Measurements from ENCODE around the gene VWA8.

Gene VWA8

GRCh38 chr13:41742917-41743552, 217.9 kb downstream of the VWA8 start:
- Histone ChIP-seq H3K27me3 (ENCODE audit: insufficient read depth, low read depth, severe bottlenecking) (no peaks in the 10 kb centered on the region), H3K4me3 (ENCODE audit: low read depth, low read length) (no peak overlapping the region), H3K36me3 (no peaks in the 10 kb centered on the region), H3K9me3 (ENCODE audit: severe bottlenecking) (no peaks in the 10 kb centered on the region), H3K27ac (no peak overlapping the region)
- TF ChIP-seq CTCF (IDR thresholded peaks at IDR 0.05; ENCODE audit: low read depth, low read length) = no peak
- DNase-seq = no peak

- DNase-seq = no peak
- Histone ChIP-seq H3K36me3 (no peaks in the 10 kb centered on the region), H3K27ac (no peak overlapping the region), H3K27me3 (ENCODE audit: insufficient read depth, low read depth, severe bottlenecking) (no peaks in the 10 kb centered on the region), H3K4me3 (ENCODE audit: low read depth, low read length) (no peak overlapping the region), H3K9me3 (ENCODE audit: severe bottlenecking) (no peaks in the 10 kb centered on the region)
- TF ChIP-seq CTCF (IDR thresholded peaks at IDR 0.05; ENCODE audit: low read depth, low read length) = no peak
Measured at GRCh38 chr13:41740479-41740878, 220.4 kb downstream of the VWA8 start.

- Histone ChIP-seq H3K4me3 (ENCODE audit: low read depth, low read length) (no peak overlapping the region), H3K9me3 (ENCODE audit: severe bottlenecking) (no peaks in the 10 kb centered on the region), H3K27ac (no peak overlapping the region), H3K36me3 (no peaks in the 10 kb centered on the region), H3K27me3 (ENCODE audit: insufficient read depth, low read depth, severe bottlenecking) (no peaks in the 10 kb centered on the region)
- no peak for TF ChIP-seq CTCF (IDR thresholded peaks at IDR 0.05; ENCODE audit: low read depth, low read length)
- no peak for DNase-seq
Measured at GRCh38 chr13:41722684-41723535, 238.0 kb downstream of the VWA8 start.

- Histone ChIP-seq H3K36me3 (no peaks in the 10 kb centered on the region), H3K9me3 (ENCODE audit: severe bottlenecking) (no peaks in the 10 kb centered on the region), H3K4me3 (ENCODE audit: low read depth, low read length) (no peak overlapping the region), H3K27ac (no peak overlapping the region), H3K27me3 (ENCODE audit: insufficient read depth, low read depth, severe bottlenecking) (no peaks in the 10 kb centered on the region)
- no peak for TF ChIP-seq CTCF (IDR thresholded peaks at IDR 0.05; ENCODE audit: low read depth, low read length)
- no peak for DNase-seq
Measured at GRCh38 chr13:41720839-41721561, 239.9 kb downstream of the VWA8 start.

GRCh38 chr13:41716236-41716635, 244.7 kb downstream of the VWA8 start:
- no peak for DNase-seq
- no peak for TF ChIP-seq CTCF (IDR thresholded peaks at IDR 0.05; ENCODE audit: low read depth, low read length)

More at GRCh38 chr13:41716236-41716635, 244.7 kb downstream of the VWA8 start:
- Histone ChIP-seq H3K27ac (no peak overlapping the region), H3K9me3 (ENCODE audit: severe bottlenecking) (no peaks in the 10 kb centered on the region), H3K36me3 (no peaks in the 10 kb centered on the region), H3K4me3 (ENCODE audit: low read depth, low read length) (no peak overlapping the region), H3K27me3 (ENCODE audit: insufficient read depth, low read depth, severe bottlenecking) (no peaks in the 10 kb centered on the region)
